Effector memory CD4-positive, alpha-beta T cell (primary cell): ENCODE measurements around the gene PPP1R12B.
"Not testable (repeated sequence)": the region's sequence is repeated elsewhere in the genome, so short reads cannot be mapped to it uniquely, and the experiment has no call there.

ENCODE experiments used
- DNase-seq, 3 donors: peaks; one replicate each; pipeline ENCODE4 v3.0.0-alpha.2; 2020
- H3K27ac ChIP-seq: 2 replicates; pipeline ENCODE4 v1.7.0; 2013; ENCODE audit warnings: mild to moderate bottlenecking, low read length, moderate library complexity; ENCODE audit not compliant: insufficient read depth, poor library complexity, severe bottlenecking
- H3K27me3 ChIP-seq: replicated peaks from 2 replicates; pipeline ENCODE4 v1.7.0; 2013; ENCODE audit warnings: mild to moderate bottlenecking, low read length; ENCODE audit not compliant: insufficient read depth, control insufficient read depth, poor library complexity, severe bottlenecking
- H3K36me3 ChIP-seq: 2 replicates; pipeline ENCODE4 v1.7.0; 2013; ENCODE audit warnings: mild to moderate bottlenecking, low read length, moderate library complexity; ENCODE audit not compliant: control insufficient read depth, insufficient read depth
- H3K4me1 ChIP-seq: 2 replicates; pipeline ENCODE4 v1.7.0; 2013; ENCODE audit warnings: low read length, mild to moderate bottlenecking; ENCODE audit not compliant: control insufficient read depth, insufficient read depth, poor library complexity, severe bottlenecking
- H3K4me3 ChIP-seq: 2 replicates; pipeline ENCODE4 v1.7.0; 2013; ENCODE audit warnings: low read length, low read depth, mild to moderate bottlenecking; ENCODE audit not compliant: insufficient read depth, poor library complexity, severe bottlenecking
- H3K9me3 ChIP-seq: 2 replicates; pipeline ENCODE4 v1.7.0; 2013; ENCODE audit warnings: mild to moderate bottlenecking, low read length, moderate library complexity; ENCODE audit not compliant: control insufficient read depth

Gene PPP1R12B

DNA sequence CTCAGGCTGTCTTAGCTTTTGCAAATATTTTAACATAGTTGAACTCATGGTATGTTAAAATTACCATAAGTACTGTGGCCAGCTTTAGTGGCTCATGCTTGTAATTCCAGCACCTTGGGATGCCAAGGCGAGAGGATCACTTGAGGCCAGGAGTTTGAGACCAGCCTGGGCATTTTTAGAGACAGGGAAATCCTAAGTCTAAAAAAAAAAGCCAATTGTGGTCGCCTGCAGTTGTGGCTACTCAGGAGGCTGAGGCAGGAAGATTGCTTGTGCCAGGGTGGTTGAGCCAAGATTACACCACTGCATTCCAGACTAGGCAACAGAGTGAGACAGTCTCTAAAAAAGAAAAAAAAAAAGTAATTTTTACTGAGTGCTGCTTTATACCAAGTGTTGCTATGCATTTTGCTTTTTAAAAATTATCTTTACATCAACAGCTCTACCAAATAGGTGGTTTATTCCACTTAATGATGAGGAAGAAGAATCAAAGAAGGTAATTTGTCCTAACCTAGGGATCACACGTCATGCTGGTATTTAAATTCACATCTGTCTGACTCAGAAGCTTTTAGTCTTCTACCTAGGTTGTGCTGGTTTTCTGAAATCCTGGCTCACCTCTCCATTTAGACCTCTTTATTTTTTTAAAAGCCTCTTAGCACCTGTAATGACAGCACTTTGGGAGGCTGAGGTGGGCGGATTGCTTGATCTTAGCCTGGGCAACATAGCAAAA is 16.8 kb downstream of the PPP1R12B start:
- DNase-seq, result no peak
- Histone ChIP-seq H3K9me3 (no peaks in the 10 kb centered on the region), H3K4me1 (no peaks in the 10 kb centered on the region), H3K27ac (no peak overlapping the region), H3K4me3 (no peak overlapping the region), H3K27me3 (no peaks in the 10 kb centered on the region), H3K36me3 (no peaks in the 10 kb centered on the region)

DNA sequence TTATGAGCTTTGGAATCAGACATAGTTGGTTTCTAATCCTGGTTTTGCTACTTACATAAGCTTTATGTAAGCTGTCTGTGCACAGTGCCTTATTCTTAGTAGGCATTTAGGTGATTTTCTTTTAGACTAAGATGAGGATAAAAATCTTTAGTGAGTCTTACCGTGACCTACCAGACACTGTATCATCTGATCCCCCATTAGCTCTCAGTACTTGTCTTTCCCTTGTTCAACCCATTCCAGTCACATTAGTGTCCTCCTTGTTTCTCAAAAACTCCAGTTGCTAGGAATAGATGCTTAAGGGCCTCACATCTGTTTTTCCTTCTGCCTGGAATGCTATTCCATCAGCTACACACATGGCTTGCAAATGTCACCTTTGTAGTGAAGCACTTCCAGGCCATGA is 18.8 kb downstream of the PPP1R12B start:
- Histone ChIP-seq H3K9me3 (no peaks in the 10 kb centered on the region), H3K27ac (no peak overlapping the region), H3K4me1 (no peaks in the 10 kb centered on the region), H3K36me3 (no peaks in the 10 kb centered on the region), H3K4me3 (no peak overlapping the region), H3K27me3 (no peaks in the 10 kb centered on the region)
- DNase-seq, result no peak

GRCh38 chr1:202370906-202371305 is 22.4 kb downstream of the PPP1R12B start:
- not testable (repeated sequence) for H3K27ac ChIP-seq, H3K4me3 ChIP-seq, H3K36me3 ChIP-seq, DNase-seq, H3K4me1 ChIP-seq, H3K9me3 ChIP-seq, H3K27me3 ChIP-seq

DNA sequence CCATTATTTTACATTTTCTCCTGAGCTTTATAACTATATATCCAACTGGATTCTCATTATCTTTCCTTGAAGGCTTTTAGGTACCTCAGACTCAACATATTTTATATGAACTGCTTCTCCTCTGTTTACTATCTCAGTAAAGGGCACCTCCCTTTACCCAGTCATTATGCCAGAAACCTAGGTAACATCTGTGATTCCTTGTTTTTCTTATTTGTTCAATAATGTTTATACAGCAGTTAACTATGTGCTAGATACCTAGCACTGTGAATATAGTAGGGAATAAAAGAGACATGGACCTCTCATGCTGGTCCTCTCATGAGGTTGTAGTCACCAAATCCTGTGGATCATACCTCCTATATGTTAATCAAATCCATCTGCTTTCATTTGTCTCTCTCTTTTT is 25.6 kb downstream of the PPP1R12B start:
- Histone ChIP-seq H3K27ac (no peak overlapping the region), H3K4me1 (no peaks in the 10 kb centered on the region), H3K27me3 (no peaks in the 10 kb centered on the region), H3K36me3 (no peaks in the 10 kb centered on the region), H3K4me3 (no peak overlapping the region), H3K9me3 (no peaks in the 10 kb centered on the region)
- DNase-seq, result no peak

DNA sequence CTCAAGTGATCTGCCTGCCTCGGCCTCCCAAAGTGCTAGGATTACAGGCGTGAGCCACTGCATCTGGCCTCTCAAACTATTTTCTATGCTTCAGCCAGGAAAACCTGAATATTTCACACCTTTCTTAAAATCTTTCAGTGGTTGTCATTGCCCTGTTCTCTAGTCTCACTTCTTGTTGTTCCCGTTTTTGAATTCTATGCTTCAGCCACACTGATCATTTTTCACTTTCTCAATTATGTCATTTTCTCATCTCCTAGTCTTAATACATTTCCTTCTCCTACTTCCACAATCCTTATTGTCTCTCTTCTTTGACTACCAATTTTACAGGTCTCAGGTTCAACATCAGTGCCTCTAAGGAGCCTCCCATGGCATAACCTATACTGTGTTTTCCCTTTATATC is 26.7 kb downstream of the PPP1R12B start:
- not testable (repeated sequence) for H3K4me3 ChIP-seq, H3K4me1 ChIP-seq, H3K9me3 ChIP-seq, H3K27me3 ChIP-seq, H3K27ac ChIP-seq, DNase-seq, H3K36me3 ChIP-seq

GRCh38 chr1:202376247-202376646 is 27.7 kb downstream of the PPP1R12B start:
- Histone ChIP-seq H3K27ac (no peak overlapping the region), H3K36me3 (no peaks in the 10 kb centered on the region), H3K9me3 (no peaks in the 10 kb centered on the region), H3K4me3 (no peak overlapping the region), H3K27me3 (no peaks in the 10 kb centered on the region), H3K4me1 (peaks cover 5% of the 10 kb centered on the region)
- no peak for DNase-seq

DNA sequence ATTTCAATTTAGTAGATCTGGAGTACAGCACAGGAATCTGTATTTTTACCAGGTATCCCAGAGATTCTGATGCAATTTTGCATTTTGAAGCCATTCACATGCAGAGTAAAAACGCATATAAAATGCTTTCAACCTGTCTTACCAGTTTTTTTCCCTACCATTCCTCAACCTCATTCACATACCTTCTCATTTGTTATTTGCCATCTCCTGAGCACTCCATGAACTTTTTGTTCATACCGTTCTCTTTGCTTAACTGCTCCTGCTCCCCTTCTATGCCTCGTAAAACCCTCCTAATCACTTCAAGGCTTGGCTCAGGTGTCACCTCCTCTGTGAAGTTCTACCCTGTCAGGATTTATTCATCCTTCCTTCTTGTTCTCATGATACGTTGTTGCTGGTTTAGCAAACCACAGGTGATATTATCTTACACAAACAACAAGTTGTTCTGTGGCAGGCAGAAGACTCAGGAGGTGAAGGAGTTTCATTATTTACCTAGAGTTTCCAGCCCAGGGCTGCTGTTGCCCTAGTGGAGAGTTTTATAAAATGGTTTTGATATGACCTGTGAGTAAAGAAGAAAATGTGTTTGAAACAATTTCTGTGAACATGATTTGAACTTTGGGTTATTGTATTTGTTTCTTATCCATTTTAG is 31.5 kb downstream of the PPP1R12B start:
- not testable (repeated sequence) for H3K4me1 ChIP-seq, H3K36me3 ChIP-seq, H3K4me3 ChIP-seq, DNase-seq, H3K27me3 ChIP-seq, H3K9me3 ChIP-seq, H3K27ac ChIP-seq

- H3K4me3 ChIP-seq, H3K36me3 ChIP-seq, H3K4me1 ChIP-seq, H3K27me3 ChIP-seq, DNase-seq, H3K27ac ChIP-seq, H3K9me3 ChIP-seq: not testable (repeated sequence)
Observed at GRCh38 chr1:202380535-202380934, 32.0 kb downstream of the PPP1R12B start.

DNA sequence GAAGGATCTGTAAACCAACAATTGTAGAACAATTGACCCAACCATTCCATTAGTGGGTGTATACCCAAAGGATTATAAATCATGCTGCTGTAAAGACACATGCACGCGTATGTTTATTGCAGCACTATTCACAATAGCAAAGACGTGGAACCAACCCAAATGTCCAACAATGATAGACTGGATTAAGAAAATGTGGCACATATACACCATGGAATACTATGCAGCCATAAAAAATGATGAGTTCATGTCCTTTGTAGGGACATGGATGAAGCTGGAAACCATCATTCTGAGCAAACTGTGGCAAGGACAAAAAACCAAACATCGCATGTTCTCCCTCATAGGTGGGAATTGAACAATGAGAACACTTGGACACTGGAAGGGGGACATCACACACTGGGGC is 33.4 kb downstream of the PPP1R12B start:
- not testable (repeated sequence) for H3K9me3 ChIP-seq, H3K4me3 ChIP-seq, H3K27me3 ChIP-seq, H3K27ac ChIP-seq, DNase-seq, H3K36me3 ChIP-seq, H3K4me1 ChIP-seq

- not testable (repeated sequence) for H3K4me1 ChIP-seq, H3K36me3 ChIP-seq, DNase-seq, H3K9me3 ChIP-seq, H3K4me3 ChIP-seq, H3K27ac ChIP-seq, H3K27me3 ChIP-seq
Observed at GRCh38 chr1:202395831-202396230, 47.3 kb downstream of the PPP1R12B start.
